Measurements from ENCODE around the gene DCLRE1A. TPM values are rescaled to one million over a fixed set of nuclear protein-coding genes. Genes with fewer than 3 reads are reported as not detected.

The DCLRE1A gene
- 1 to 10 TPM; 6.2 to 8.5 TPM for total RNA-seq

GRCh38 chr10:113854013-113854760, at the start of gene DCLRE1A, which contains the start of gene NHLRC2:
DCLRE1A (minus strand) TSS chr10:113854082; CDS start chr10:113853182, 900 bp downstream.
NHLRC2 (plus strand) TSS chr10:113854661; CDS start chr10:113854873, 212 bp downstream.
- peak within 1 kb of the TSS; percentile 81 for H3K27ac ChIP-seq
- H3K36me3 ChIP-seq: no peaks in the 10 kb centered on the region
- peak; percentile 87 for DNase-seq
- peak within 1 kb of the TSS; percentile 96 for H3K4me3 ChIP-seq
- intact Hi-C loops (cut with DNase I): loop anchor here (10.0 kb wide), 1 partner anchor 149 kb away; no protein-coding TSS in a partner anchor
- TF ChIP-seq CTCF (IDR thresholded peaks at IDR 0.05): no peak
- H3K4me1 ChIP-seq: peaks cover 16% of the 10 kb centered on the region
- H3K9ac ChIP-seq (ENCODE audit: low read depth in 2 of 2, low read length in 2 of 2): peak within 1 kb of the TSS; percentile 81 to 85
- no peaks in the 10 kb centered on the region for H3K9me3 ChIP-seq
- no peaks in the 10 kb centered on the region for H3K27me3 ChIP-seq

GRCh38 chr10:113899952-113900598, 46.2 kb upstream of the DCLRE1A start:
- no peak overlapping the region for H3K9ac ChIP-seq (ENCODE audit: low read depth in 2 of 2, low read length in 2 of 2)
- H3K4me3 ChIP-seq: no peak overlapping the region
- no peak for TF ChIP-seq CTCF (IDR thresholded peaks at IDR 0.05)
- H3K27me3 ChIP-seq: no peaks in the 10 kb centered on the region
- no peak for DNase-seq
- H3K27ac ChIP-seq: no peak overlapping the region
- H3K4me1 ChIP-seq: no peaks in the 10 kb centered on the region
- H3K9me3 ChIP-seq: no peaks in the 10 kb centered on the region
- H3K36me3 ChIP-seq: no peaks in the 10 kb centered on the region
- intact Hi-C loops (cut with DNase I): loop anchor here (10.0 kb wide), 1 partner anchor 205 kb away; no protein-coding TSS in a partner anchor

GRCh38 chr10:113897693-113898618, 44.1 kb upstream of the DCLRE1A start:
- H3K4me1 ChIP-seq: no peaks in the 10 kb centered on the region
- no peak overlapping the region for H3K4me3 ChIP-seq
- intact Hi-C loops (cut with DNase I): no loop called here
- H3K9ac ChIP-seq (ENCODE audit: low read depth in 2 of 2, low read length in 2 of 2): no peak overlapping the region
- TF ChIP-seq CTCF (IDR thresholded peaks at IDR 0.05): no peak
- no peaks in the 10 kb centered on the region for H3K36me3 ChIP-seq
- no peak for DNase-seq
- H3K27me3 ChIP-seq: no peaks in the 10 kb centered on the region
- H3K27ac ChIP-seq: no peak overlapping the region
- H3K9me3 ChIP-seq: no peaks in the 10 kb centered on the region

- no peak for DNase-seq
- no peaks in the 10 kb centered on the region for H3K27me3 ChIP-seq
- H3K4me1 ChIP-seq: no peaks in the 10 kb centered on the region
- no peaks in the 10 kb centered on the region for H3K36me3 ChIP-seq
- H3K4me3 ChIP-seq: no peak overlapping the region
- intact Hi-C loops (cut with DNase I): no loop called here
- no peak overlapping the region for H3K9ac ChIP-seq (ENCODE audit: low read depth in 2 of 2, low read length in 2 of 2)
- no peaks in the 10 kb centered on the region for H3K9me3 ChIP-seq
- no peak overlapping the region for H3K27ac ChIP-seq
- TF ChIP-seq CTCF (IDR thresholded peaks at IDR 0.05): no peak
Measured at GRCh38 chr10:113895018-113895417, 41.1 kb upstream of the DCLRE1A start.

GRCh38 chr10:113894581-113894980, 40.7 kb upstream of the DCLRE1A start:
- no peaks in the 10 kb centered on the region for H3K27me3 ChIP-seq
- H3K9me3 ChIP-seq: no peaks in the 10 kb centered on the region
- DNase-seq: no peak
- intact Hi-C loops (cut with DNase I): no loop called here
- H3K27ac ChIP-seq: no peak overlapping the region
- no peak overlapping the region for H3K4me3 ChIP-seq
- no peak overlapping the region for H3K9ac ChIP-seq (ENCODE audit: low read depth in 2 of 2, low read length in 2 of 2)
- no peaks in the 10 kb centered on the region for H3K36me3 ChIP-seq
- H3K4me1 ChIP-seq: no peaks in the 10 kb centered on the region
- no peak for TF ChIP-seq CTCF (IDR thresholded peaks at IDR 0.05)

All from colonic mucosa (tissue), 4 donors.